ENCODE data around the gene ROBO2.

DNA sequence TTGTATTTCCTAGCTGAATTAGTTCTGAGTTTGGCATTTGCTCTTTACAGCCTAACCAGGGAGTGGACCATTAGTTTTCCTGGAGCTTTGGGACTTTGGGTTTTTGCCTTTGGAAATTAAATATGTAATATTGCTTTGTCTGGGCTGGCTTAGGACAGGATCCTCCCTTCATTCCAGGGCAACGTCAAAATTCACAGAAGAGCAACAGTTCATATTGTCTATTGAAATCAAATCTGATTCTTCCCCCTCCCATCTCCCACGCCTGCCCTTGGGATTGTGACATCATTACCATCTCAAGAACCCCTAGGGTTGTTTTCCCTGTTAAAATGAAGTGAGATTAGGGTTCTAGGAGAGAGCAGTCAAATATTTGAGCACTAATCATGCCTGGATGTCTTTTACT lies 194.1 kb downstream of the ROBO2 start:
- TF ChIP-seq CTCF (IDR thresholded peaks at IDR 0.05) (no peak), ZFX (IDR thresholded peaks at IDR 0.05; ENCODE audit: borderline replicate concordance) (no peak)

Data from 22Rv1 (cell line).